ENCODE measurements around the gene ST6GALNAC4.
A peak's percentile ranks its signal among the peaks of the same experiment; 100 is the strongest.

The ST6GALNAC4 gene

DNA sequence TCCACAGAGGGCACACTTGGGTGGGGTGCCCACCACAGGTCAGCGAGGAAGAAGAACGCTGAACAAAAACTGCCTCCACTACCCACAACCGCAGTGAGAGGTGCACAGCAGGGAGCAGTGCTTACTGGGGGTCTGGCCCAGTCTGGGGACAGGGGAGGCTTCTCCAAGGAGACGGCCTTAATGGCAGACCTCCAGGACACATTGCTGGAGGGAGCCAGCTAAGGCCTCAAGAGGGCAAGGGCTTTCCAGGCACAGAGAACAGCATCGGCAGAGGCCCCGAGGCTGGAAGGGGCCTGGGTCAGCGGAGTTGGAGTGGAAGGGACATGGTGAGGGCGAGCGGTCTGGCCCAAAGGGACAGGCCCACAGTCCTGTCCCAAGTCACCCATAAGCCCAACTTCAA is 29.1 kb upstream of the ST6GALNAC4 start:
- no peak for DNase-seq

DNA sequence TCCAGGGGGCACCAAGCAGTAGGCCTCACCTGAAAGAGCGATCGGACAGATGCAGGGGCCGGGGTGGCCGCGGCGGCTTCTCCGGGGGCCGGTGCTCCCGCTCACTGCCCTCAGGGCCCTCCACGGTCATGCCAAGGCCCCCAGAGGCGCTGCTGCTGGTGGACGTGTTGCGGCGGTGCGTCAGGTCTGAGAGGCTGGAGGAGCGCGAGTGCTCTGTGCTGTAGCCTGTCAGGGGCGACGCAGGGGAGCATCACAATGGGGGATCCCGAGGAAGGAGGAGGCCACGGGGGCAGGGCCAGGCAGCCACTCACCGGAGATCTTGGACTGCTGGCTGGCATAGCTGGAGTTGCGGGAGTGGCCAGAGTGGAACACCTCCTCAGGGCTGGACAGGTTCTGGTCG is 28.5 kb upstream of the ST6GALNAC4 start:
- no peak for DNase-seq

DNA sequence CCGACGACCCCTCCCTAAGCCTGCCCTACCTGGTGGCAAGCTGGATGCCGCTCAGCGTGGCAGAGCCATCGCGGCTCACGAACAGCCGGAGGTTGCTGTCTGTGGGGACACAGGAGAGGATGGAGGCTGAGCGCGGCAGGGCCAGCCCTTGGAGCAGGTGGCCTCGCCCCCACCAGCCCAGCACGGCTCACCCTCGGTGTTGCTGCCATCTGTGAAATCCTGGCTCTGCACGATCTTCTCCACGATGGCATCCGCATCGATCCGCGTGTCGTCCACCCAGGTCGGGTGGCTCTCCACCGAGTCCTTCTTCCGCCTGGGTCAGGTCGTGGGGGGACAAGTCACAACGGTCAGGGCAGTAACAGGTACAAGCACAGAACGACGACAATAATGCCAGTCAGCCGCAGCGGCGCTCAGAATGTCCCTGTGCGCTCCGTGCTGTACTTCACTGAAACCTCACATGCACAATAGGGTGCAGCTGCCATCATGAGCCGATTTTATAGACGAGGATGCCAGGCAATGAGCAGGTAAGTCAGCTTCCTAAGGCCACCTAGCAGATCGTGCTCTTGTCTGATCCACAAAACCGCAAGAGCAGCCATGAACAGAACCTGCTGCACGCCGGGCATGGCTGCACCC is 27.9 kb upstream of the ST6GALNAC4 start:
- no peak for DNase-seq

DNA sequence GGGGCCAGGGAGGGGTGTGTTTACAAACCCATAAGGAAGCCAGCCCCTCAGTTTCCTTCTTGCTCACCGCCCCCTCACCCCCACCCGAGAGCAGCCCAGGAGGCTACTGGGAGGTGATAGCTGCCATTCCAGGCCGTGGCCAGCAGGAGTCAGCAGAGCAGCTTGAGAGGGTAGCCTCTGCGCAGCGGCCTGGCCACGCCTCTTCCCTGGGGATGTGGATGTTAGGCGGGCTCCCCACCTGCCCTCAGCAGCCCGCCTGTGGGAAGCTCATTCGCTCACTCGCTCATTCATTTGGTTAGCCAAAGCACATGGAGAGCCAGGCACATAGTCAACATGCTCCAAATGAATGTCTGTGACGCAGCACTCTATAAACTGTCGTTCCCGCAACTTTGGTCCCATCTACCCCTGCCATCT is 26.9 kb upstream of the ST6GALNAC4 start:
- peak; percentile 83 for DNase-seq

DNA sequence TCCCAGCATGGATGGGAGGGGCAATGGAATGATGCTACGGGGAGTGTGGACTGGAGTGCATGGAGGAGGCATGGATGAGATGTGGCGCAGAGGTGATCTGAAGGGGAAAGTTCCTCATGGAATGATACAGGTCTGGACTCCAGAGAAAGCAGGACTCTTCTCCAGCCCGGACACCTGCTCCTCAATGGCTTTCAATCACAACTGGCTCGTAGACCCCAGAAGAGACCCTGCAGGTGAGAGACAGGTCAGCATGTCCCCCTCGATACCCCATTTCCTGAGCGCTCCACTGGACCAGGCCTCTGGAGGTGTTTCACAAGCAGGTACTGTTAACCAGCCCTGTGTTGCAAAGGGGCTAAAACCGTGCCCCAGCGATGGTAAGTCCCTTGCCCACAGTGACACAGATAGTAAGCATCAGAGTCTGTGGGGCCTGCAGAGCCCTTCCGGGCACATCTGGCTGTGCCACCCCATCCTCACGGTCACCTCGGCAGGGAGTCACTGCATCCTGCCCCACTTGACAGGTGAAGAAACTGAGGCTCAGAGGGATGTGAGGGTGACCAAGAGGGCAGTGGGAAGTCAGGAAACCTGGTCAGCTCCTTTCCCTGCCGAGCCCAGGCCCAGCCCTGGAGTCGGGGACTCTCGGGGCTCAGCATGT is 26.3 kb upstream of the ST6GALNAC4 start:
- DNase-seq, result no peak

DNA sequence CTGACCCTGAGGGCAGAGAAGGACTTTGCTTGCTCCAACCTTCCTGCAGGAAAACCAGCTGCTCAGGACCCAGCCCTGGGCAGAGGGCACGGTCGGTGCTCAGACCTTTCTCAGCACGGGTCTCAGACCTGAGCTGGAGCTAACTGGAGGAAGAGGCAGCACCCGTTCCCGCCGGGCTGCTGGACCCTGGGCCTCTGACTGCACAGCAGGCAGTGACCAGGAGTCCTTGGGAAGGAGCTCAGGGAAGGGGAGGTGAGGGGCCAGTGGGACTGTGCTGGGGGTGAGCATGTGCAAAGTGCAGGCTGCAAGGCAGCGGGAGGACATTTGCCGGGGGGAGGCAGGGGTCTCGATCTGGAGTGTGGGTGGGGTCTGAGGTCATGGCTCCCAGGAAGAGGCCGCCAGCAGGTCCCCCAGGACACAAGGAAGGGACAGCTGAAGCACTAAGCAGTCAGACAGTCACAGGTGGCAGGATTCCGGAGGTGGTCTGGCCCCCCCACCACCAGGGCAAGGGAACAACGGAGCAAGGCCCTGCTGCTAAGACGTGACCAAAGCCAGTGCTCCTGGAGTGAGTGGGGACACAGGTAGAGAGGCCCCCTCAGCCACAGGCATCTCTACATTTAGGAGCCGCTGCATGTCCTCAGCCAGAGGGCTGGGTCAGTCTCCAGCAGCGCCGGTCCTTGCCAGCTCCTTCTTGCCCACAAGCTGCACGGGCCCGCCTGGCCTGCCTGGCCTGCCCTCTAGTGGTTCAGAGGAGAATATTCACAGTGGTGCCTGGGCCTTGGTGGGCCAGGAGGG is 25.6 kb upstream of the ST6GALNAC4 start:
- DNase-seq, result peak; percentile 70

DNA sequence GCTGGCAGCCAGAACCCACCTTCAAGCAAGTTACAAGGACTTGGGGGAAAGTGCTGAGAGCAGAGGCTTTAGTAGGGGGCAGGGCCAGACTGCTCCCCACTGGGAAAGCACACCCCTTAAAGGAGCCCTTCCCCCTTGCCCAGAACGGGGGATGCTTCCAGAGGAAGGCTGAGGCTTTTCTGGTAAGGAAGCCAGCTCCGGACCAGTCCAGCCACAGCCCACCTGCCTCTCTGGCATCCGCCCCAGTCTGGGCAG is 25.0 kb upstream of the ST6GALNAC4 start:
- no peak for DNase-seq

DNA sequence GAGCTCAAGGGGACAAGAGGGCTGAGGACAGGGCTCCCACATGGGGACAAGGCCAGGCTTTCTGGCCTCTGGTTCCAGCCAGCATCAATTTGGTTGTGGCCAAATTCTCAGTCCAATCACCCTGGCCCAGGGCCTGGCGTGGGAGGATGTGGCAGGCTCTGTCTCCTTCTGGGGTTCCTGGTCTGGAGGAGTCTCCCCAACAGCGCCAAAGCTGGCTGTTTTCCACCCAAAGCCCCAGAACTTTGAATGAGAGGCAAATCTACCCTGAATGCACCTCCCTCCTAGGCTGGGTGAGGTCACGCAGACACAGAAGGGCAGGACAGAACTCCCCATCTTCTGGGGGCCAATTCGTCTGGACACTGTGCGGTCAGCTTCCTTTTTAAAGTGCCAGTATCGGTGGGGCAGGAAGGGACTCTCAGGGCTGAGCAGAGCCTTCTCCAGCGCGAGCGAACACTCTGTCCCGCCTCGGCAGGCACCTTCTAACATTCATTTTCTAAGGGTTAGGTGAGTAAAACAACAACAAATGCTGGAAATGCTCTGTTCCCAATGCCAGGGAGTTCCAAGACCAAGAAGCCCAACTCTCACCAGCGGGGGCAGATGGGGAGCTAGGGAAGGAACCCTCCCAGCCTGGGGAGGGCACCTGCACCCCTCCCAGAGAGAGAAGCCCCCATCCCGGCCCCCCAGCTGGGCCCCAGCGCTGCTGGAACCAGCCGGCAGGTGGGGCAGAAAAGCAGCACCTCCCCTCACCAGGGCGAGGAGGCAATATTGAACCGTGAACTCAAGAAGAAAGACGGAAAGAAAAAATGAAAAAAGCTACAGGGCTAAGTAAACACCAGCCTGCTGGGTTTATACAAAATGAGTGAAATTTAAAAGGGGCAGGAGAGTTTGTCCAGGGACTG is 24.5 kb upstream of the ST6GALNAC4 start:
- no peak for DNase-seq

DNA sequence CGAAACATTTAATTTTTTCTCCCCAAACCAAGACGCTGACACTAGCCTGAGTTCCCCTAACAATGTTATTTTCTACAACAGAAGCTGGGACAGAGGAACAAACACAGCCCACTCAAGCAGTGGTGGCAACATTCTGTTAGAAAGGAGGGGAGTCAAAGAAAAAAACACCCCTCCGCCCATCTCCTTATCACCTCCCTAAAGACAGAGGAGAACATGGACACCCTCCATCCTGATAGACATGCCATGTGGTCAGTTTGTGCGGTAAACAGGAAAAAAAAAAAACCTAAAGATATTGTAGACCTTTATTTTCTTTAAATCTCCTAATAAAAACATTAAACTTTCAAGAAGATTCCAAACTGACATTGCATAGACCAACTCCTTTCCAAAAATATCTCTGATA is 23.8 kb upstream of the ST6GALNAC4 start:
- DNase-seq, result no peak

DNA sequence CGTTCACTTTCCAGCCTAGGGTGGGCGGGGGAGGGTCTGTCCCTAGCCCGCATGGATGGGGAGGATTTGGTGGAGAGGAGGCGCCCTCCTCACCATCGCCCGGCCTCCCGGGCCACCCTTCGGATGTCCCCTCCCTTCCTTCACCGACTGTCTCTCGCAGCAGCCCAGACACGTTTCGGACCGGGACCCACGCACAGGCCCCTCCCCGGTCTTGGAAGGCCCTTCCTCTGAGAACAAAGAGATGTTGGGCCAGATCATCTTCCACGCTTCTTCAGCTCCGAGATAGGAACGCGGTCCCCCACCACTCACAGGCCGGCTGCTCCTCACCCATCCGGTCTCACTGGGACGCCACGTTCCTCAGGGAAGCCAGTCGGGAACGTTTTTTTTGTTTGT is 21.5 kb upstream of the ST6GALNAC4 start:
- DNase-seq, result no peak

DNA sequence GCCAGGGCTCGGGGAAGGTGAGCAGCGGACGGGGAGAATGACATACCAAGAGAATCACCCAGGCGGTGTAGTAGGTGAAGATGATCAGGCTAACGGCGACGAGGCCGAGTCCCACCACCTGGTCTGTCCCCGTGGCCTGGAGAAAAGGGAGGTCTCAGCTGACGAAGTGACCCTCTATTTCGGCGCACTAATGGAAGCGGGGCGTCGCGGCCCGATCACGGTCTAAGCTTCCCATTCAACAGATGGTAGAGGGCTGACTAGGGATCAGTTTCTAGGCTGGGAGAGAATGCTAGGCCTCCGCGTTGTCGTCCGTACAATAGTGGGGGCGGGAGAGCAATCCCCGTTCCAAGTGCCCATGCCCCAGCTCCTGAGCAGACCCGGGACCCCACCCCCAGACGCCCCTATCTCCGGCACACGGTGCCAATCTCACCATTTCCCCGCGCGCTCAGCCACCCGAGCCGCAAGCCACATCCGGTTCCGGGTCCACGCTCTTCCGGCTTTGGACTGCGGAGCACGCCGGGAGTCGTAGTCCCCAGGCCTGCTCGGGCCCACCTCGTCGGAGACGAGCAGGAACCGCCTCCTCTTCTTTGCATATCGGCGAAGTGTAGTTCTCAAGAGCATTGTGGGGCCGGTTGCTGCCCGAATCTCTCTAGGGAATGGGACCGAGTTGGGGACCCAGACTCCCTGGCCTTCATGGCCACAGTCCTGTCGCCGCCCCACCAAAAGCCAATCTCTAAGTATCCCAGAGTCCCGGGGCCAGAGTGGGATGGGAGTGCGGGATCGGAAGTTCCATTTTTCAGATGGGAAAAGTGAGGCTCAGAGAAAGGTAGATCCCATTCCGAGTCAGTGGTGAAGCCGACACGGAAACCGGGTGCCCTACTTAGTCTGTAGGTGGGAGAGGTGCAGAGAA is 20.8 kb upstream of the ST6GALNAC4 start, which contains the start of gene DPM2:
Gene DPM2 (minus strand): TSS at position 467 of the 910 bp plus-strand sequence. CDS start 34 bp downstream, at position 433.
- peak; percentile 94 for DNase-seq

DNA sequence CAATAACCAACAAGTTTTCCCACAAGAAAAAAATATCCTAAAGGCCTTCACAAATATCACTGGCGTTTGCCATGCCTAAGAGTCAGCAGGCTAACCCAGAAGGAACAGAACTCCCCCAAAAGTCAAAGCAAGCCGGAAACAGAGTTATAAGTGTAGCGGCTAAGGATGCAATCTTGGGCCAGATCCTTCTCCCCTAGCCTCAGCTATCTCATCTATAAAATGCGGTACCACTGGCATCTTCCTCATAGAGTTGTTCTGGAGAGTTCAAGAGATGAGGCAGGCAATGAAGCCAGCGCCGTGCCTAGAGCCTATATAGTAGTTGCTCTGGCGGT is 20.2 kb upstream of the ST6GALNAC4 start:
- no peak for DNase-seq

DNA sequence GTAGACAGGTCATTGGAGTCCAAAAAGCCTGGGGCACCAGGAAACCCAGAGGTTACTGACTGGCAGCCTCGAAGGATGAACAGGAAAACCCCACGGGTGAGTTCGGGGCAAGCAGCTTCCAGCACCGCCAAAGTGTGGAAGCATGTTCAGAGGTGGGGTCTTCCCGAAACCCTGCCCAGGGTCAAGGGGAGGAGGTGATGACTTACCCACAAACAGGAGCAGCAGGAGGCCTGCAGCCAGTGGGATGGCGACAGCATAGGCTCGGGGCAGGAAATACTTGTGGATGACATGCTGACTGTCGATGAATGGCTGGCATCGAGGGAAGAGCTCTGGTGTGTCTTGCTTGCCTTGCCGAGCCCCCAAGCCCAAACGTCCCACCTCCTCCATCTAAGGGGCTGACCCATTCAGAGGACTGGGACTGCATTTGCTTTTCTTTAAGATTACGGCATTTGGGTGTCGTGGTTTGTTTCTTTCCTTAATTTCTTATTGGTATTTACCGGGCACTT is 19.6 kb upstream of the ST6GALNAC4 start:
- DNase-seq, result no peak

DNA sequence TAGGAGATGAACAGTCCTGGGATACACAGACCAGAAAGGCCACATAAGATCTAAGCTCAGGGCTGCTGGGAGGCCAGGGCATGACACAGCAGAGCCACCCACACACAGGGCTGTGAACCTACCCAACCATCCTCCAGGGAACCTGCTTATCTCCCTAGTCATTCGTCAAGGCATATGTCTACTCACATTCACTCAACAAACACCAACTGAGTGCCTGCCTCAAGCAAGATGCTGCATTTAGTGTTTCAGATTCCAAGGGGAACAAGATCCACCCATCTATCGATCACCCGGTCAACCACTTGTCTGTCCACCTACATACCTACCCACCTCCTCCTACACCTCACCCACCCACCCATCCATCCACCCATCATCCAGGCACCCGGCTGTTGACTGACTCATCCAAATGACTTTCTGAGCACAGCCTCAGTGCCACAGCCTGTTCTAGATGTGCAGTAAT is 19.0 kb upstream of the ST6GALNAC4 start:
- DNase-seq, result no peak

DNA sequence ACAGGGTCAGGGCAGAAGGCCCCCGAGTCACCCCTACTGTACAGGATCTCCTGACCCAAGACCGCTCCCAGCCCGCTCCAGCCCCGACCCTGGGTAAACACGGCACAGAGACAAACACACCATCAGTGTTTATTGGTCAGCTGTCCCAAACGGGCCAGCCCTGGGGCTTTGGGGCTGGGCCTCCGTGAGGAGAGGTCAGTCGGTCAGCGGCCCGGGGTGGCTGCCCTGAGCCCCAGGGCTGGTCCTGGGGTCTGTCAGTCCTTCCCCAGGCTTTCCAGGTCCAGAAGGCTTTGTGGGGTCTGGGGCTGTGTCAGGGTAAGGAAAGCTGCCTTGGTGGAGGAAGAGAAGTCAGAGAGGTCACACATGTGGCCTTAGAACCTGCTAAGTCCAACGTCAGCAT is 18.1 kb upstream of the ST6GALNAC4 start:
- no peak for DNase-seq

DNA sequence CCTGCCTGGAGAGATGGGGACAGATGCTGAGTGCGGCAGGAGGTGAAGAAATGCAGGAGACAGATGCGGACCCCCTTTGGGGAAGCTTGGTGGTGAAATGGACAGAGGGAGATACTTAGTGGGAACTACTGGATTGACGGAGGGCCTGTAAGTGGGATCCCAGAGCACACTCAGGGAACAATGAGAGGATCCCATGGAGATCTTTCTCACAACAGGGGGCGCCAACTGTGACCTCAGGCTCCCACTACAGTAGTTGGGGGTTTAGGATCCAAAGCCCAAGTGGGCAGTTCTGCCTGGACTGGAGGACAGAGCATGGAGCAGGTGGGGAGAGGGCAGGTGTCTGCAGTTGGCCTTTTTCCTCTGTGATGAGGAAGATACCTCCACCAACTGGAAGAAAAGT is 17.4 kb upstream of the ST6GALNAC4 start:
- DNase-seq, result no peak

DNA sequence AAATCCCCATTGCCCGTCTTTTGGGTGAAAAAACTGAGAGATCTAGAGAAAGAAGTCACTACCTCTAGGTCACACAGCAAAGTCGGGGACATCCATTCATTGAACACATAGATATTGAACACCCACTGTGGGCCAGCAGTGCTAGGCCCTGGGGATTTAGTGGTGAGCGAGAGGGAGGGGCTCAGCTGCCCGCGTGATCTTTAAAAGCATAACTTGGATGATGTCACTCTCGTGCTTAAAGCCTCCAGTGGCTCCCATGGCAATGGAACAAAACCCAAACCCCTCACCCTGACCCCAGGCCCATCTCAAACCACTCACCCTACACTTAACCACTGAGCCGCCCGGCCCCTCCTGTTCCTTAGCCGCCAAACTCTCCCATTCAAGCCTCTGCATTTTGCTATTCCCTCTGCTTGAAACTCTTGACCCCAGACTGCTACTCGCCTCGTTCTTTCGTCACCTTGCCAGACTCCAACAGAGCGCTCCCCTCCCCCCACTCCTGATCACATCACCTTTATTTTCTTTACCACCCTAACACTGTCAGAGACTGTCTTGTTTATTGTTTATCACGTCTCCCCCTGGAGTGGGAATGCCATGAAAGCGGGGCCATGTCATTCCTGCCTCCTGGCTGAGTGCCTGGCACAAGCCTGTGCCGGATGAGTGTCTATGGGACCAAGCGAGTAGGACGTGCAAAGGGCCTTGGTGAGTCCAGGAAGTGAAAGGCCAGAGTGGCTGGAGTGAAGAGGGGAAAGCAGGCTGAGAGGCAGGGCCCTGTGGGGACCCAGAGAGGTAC is 14.4 kb upstream of the ST6GALNAC4 start:
- no peak for DNase-seq

DNA sequence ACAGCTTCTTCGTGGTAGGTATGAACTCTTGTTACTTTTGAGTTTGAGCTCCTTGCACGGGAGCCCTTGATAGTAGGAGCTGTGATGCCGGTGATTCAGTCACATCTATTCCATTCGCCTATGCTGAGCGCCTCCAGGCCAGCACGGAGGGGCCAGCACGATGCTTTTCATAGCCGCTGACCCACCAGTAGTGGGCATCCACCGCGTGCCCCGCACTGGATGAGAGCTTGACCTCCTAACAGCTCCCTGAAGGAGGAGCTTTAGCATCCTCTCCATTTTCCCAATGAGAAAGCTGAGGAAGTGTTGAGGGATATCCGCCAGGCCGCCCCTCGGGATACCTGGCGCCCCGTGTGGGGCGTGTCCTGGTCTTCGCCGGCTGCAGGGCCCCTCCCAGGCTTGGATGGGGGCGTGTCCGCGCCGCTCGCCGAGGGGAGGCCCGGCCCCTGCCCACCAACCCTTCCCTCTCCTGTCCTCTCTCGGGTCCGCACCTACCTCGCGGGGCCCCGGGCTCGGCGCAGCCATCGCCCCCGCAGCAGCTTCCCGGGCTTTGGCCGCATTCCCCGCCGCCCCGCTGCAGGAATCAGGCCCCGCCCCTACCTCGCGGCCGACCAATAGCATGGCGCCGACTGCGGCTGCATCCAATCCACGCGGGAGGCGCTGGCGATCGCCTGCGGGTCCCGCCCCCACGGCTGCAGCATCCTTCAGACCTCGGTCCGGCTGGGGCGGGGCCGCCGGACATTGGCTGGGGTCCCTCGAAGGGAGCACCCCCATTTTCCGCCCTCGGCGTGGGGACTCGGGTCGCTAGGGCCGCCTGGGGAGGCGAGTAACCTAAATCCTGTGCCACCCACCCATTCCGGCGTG is 13.6 kb upstream of the ST6GALNAC4 start, which contains the start of gene PIP5KL1:
Gene PIP5KL1 (minus strand): TSS at position 547 of the 861 bp plus-strand sequence. CDS start 25 bp downstream, at position 522.
- peak; percentile 81 for DNase-seq

DNA sequence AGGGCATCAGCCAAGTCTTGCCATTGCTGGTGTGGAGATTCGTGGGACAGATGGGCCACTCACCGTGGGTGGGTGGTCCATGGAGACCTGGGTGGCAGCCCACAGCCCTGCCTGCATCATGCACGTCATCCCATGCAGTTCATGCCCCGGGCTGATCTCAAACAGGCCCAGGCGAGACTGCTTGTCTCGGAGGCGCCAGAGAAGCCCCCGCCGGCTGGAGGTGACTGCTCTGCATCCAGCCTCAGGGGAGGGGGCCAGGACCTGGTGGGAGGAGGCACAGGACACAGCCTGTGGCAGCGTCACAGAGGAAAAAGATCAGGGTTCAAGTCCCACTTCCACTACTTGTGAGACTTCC is 12.8 kb upstream of the ST6GALNAC4 start:
- no peak for DNase-seq
